Gastroesophageal sphincter (tissue), 4 donors: Measurements from ENCODE around the gene EML1. TPM values are rescaled to one million over a fixed set of nuclear protein-coding genes. Genes with fewer than 3 reads are reported as not detected.

Source experiments
- ATAC-seq: fragments of 150-250 bp; one replicate; pipeline ENCODE4 v1.9.1; 2016; ENCODE audit warnings: mild to moderate bottlenecking, moderate library complexity
- H3K27ac ChIP-seq, 4 donors: fragments of 200-600 bp; sonication (generic) in 3 of 4; 1 replicate in 3 of 4; 2 replicates in 1 of 4; pipeline ENCODE4 v1.5.1; 2016 to 2019
- H3K27me3 ChIP-seq: fragments of 200-600 bp; sonication (generic); one replicate; pipeline ENCODE4 v1.5.1; 2019
- H3K36me3 ChIP-seq, 2 donors: fragments of 200-600 bp; sonication (generic); one replicate each; pipeline ENCODE4 v1.5.1; 2019; ENCODE audit warnings: control low read depth in 1 of 2
- H3K4me1 ChIP-seq, 3 donors: fragments of 200-600 bp; sonication (generic); 1 replicate in 2 of 3; 2 replicates in 1 of 3; pipeline ENCODE4 v1.5.1; 2016 to 2019; ENCODE audit warnings: control low read depth in 2 of 3
- H3K4me3 ChIP-seq, 2 donors: fragments of 200-600 bp; sonication (generic); one replicate each; pipeline ENCODE4 v1.5.1; 2019; ENCODE audit warnings: mild to moderate bottlenecking in 1 of 2, moderate library complexity in 1 of 2
- H3K9me3 ChIP-seq, 3 donors: fragments of 200-600 bp; sonication (generic); one replicate each; pipeline ENCODE4 v1.5.1; 2017 to 2019; ENCODE audit warnings: control low read depth in 2 of 3
- CTCF ChIP-seq, 4 experiments: fragments of 200-600 bp in 2 of 4; fragments of 450-650 bp in 2 of 4; sonication (generic) in 1 of 4; IDR thresholded peaks; one replicate each; pipeline ENCODE4 v1.5.1; 2017 to 2019; ENCODE audit warnings: antibody characterized with exemption in 4 of 4, mild to moderate bottlenecking in 2 of 4, moderate library complexity in 2 of 4
- EP300 ChIP-seq: sonication (generic); formaldehyde crosslinking; IDR thresholded peaks from one replicate; pipeline ENCODE4 v1.6.1; 2017; ENCODE audit warnings: antibody characterized with exemption, mild to moderate bottlenecking
- POLR2A ChIP-seq, 2 donors: fragments of 450-650 bp; IDR thresholded peaks; one replicate each; pipeline ENCODE4 v1.6.1; 2017; ENCODE audit warnings: antibody characterized with exemption in 2 of 2, mild to moderate bottlenecking in 2 of 2, moderate library complexity in 1 of 2
- POLR2AphosphoS5 ChIP-seq: sonication (generic); formaldehyde crosslinking; IDR thresholded peaks from one replicate; pipeline ENCODE4 v1.6.1; 2017; ENCODE audit warnings: antibody characterized with exemption
- WGBS, 2 donors: methylation state at CpG; one replicate each; pipeline ENCODE4 v1.1.5; 2018; ENCODE audit warnings: low coverage in 1 of 2; 5-methylcytosine and 5-hydroxymethylcytosine counted together
- total RNA-seq, 4 donors: library from RNA; depleted of rRNA; stranded (reverse); fragments of >200 nt; gene quantifications; one replicate each; pipeline ENCODE4 v1.1.0, GENCODE V29; 2016

The EML1 gene
- total RNA-seq, 4 donors from 2014 or later, result 121 to 206 (median 136) TPM

GRCh38 chr14:99891266-99891665 lies 98.1 kb downstream of the EML1 start:
- TF ChIP-seq EP300, result no peak
- TF ChIP-seq POLR2A (IDR thresholded peaks at IDR 0.05), result no peak
- TF ChIP-seq POLR2AphosphoS5, result no peak
- TF ChIP-seq CTCF (IDR thresholded peaks at IDR 0.05), result no peak
- peaks cover 0 to 36% of the 10 kb centered on the region in 2 donors for H3K36me3 ChIP-seq
- 33 to 69% methylated on average over 1 to 2 of the region's 2 CpGs for WGBS, 2 donors
- H3K27me3 ChIP-seq, result no peaks in the 10 kb centered on the region
- H3K4me1 ChIP-seq, result no peaks in the 10 kb centered on the region
- no peaks in the 10 kb centered on the region for H3K9me3 ChIP-seq
- H3K27ac ChIP-seq, result no peak overlapping the region
- no peak for ATAC-seq
- no peak overlapping the region for H3K4me3 ChIP-seq

DNA sequence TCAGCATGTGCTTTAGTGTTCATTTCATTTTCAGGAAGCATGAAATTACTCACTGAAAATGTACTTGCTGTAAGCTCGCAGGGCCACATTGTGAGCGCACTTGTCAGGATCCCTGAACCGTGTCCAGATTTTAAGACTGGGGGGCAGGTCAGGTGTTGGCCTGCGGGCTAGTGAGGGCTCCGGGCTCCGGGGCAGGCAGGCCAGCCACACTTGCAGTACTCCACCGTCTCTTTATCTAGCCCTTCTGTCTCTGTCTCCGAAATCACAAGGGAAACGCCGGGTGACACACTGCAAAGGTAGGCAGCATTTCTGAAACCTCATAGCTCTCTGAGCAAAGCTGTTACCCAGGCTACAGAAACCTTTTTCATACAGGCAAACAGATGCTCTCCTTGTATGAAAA lies 98.7 kb downstream of the EML1 start:
- Histone ChIP-seq H3K36me3 (peaks cover 0 to 38% of the 10 kb centered on the region in 2 donors), H3K27ac (no peak overlapping the region), H3K4me3 (no peak overlapping the region), H3K27me3 (no peaks in the 10 kb centered on the region), H3K9me3 (no peaks in the 10 kb centered on the region), H3K4me1 (no peaks in the 10 kb centered on the region)
- TF ChIP-seq CTCF (IDR thresholded peaks at IDR 0.05), result no peak
- TF ChIP-seq POLR2AphosphoS5, result no peak
- no peak for TF ChIP-seq POLR2A (IDR thresholded peaks at IDR 0.05)
- no peak for TF ChIP-seq EP300
- ATAC-seq, result no peak
- WGBS, 2 donors, result 71 to 88% methylated on average over 3 to 5 of the region's 10 CpGs

- H3K4me1 ChIP-seq, result no peaks in the 10 kb centered on the region
- ATAC-seq, result no peak
- no peak overlapping the region for H3K4me3 ChIP-seq
- TF ChIP-seq EP300, result no peak
- TF ChIP-seq POLR2AphosphoS5, result no peak
- TF ChIP-seq POLR2A (IDR thresholded peaks at IDR 0.05), result no peak
- H3K27ac ChIP-seq, result no peak overlapping the region
- H3K36me3 ChIP-seq, result peaks cover 0 to 40% of the 10 kb centered on the region in 2 donors
- 56 to 87% methylated on average over 2 of the region's 2 CpGs for WGBS, 2 donors
- no peaks in the 10 kb centered on the region for H3K27me3 ChIP-seq
- H3K9me3 ChIP-seq, result no peaks in the 10 kb centered on the region
These were observed 99.2 kb downstream of the EML1 start for GRCh38 chr14:99892406-99892805.

DNA sequence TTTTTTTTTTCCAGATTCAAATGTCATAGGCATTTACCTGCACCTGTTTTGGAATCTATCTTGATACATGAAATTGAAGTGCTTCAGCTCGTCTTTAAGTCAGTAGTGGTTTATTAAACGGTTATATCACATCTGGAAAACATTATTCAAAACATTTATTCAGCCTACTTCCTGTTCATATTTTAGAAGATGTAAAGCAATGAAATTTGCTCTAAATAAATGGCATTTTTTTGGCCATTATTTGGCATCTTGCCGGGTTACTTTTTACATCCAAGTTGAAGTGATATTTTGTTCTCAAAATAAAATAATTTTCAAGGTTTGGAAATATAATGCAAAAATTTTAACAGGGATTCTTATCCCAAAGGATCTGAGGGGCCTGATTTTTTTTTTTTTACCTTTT lies 103.1 kb downstream of the EML1 start:
- ATAC-seq, result no peak
- peaks cover 3 to 44% of the 10 kb centered on the region in 2 donors for H3K36me3 ChIP-seq

DNA sequence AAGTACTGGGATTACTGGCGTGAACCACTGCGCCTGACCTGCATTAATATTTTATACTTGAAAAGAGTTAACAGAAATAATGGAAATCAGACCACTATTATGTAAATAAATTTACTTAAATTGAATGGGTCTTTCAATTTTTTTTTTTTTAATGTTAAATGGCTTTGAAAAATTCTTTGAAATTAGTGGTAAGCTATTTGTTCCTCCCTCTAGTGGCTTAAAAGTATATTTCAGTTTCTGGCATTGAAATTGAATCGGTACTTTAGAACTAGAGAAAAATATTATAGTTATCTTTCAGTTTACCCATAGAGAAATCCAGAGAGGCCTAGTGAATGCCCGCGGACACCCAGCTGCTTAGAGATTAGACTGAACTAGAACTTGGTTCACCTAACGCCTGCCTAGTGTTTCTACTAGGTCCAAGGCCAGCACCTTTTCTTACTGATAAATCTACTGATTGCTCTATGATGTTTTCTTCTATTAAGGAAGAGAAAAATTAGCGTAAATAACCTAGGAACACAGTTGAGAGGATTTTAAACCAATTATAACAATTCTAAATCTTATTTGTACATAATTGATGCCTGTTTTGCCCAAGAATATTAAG lies 106.5 kb downstream of the EML1 start:
- Histone ChIP-seq H3K4me3 (no peak overlapping the region), H3K9me3 (no peaks in the 10 kb centered on the region), H3K27me3 (no peaks in the 10 kb centered on the region), H3K4me1 (no peaks in the 10 kb centered on the region), H3K36me3 (peaks cover 5 to 60% of the 10 kb centered on the region in 2 donors), H3K27ac (no peak overlapping the region)
- no peak for TF ChIP-seq POLR2AphosphoS5
- peak; percentile 41 to 54 (median 48) for TF ChIP-seq CTCF (IDR thresholded peaks at IDR 0.05)
- TF ChIP-seq EP300, result no peak
- no peak for TF ChIP-seq POLR2A (IDR thresholded peaks at IDR 0.05)
- ATAC-seq, result no peak
- 65 to 74% methylated on average over 7 of the region's 7 CpGs for WGBS, 2 donors

More for the DNA sequence above, 103.1 kb downstream of the EML1 start:
- no peaks in the 10 kb centered on the region for H3K27me3 ChIP-seq
- TF ChIP-seq POLR2A (IDR thresholded peaks at IDR 0.05) (no peak), POLR2AphosphoS5 (no peak), CTCF (IDR thresholded peaks at IDR 0.05) (no peak), EP300 (no peak)
- no peaks in the 10 kb centered on the region for H3K4me1 ChIP-seq
- no peaks in the 10 kb centered on the region for H3K9me3 ChIP-seq
- no peak overlapping the region for H3K27ac ChIP-seq
- no peak overlapping the region for H3K4me3 ChIP-seq
- 43 to 47% methylated on average over 3 of the region's 3 CpGs for WGBS, 2 donors
